Muscle of leg (tissue), 11 donors: Measurements from ENCODE around the gene ALOX15B. TPM values are rescaled to one million over a fixed set of nuclear protein-coding genes. Genes with fewer than 3 reads are reported as not detected.

Source experiments
- DNase-seq: peaks from one replicate; pipeline ENCODE4 v3.0.0; 2013
- H3K27ac ChIP-seq: one replicate; pipeline ENCODE4 v1.5.1; 2013; ENCODE audit warnings: mild to moderate bottlenecking, low read length, control low read depth
- H3K27me3 ChIP-seq: one replicate; pipeline ENCODE4 v1.6.1; 2013; ENCODE audit warnings: low read length; ENCODE audit not compliant: control insufficient read depth, insufficient read depth
- H3K36me3 ChIP-seq: one replicate; pipeline ENCODE4 v1.6.1; 2013; ENCODE audit warnings: low read length; ENCODE audit not compliant: control insufficient read depth, insufficient read depth
- H3K4me1 ChIP-seq: one replicate; pipeline ENCODE4 v1.6.1; 2013; ENCODE audit warnings: low read length; ENCODE audit not compliant: control insufficient read depth, insufficient read depth
- H3K4me3 ChIP-seq: one replicate; pipeline ENCODE4 v1.5.1; 2013; ENCODE audit warnings: low read length, control low read depth
- H3K9me3 ChIP-seq: replicated peaks from 2 replicates; pipeline ENCODE4 v1.6.1; 2013; ENCODE audit warnings: low read depth, low read length; ENCODE audit not compliant: control insufficient read depth
- WGBS: methylation state at CpG from one replicate; pipeline ENCODE4 v1.1.5; 2013; ENCODE audit warnings: missing lambda C conversion rate; ENCODE audit not compliant: insufficient coverage; 5-methylcytosine and 5-hydroxymethylcytosine counted together
- polyA plus RNA-seq, 8 donors: library from polyadenylated mRNA; unstranded; fragments of 120-200 nt; gene quantifications; one replicate each; pipeline versions ENCODE4 v1.2.1 to v1.2.3, GENCODE V29; 2013; ENCODE audit warnings: inconsistent platforms in 1 of 8, low replicate concordance in 1 of 8; ENCODE audit not compliant: insufficient read length in 8 of 8, insufficient read depth in 1 of 8
- total RNA-seq: library from RNA; stranded (reverse); fragments of 120-200 nt; gene quantifications from one replicate; pipeline ENCODE4 v1.2.4, GENCODE V29; 2013

The ALOX15B gene
- total and polyA plus RNA-seq, 9 donors, result 0.05 to 0.59 (median 0.31) TPM

DNA sequence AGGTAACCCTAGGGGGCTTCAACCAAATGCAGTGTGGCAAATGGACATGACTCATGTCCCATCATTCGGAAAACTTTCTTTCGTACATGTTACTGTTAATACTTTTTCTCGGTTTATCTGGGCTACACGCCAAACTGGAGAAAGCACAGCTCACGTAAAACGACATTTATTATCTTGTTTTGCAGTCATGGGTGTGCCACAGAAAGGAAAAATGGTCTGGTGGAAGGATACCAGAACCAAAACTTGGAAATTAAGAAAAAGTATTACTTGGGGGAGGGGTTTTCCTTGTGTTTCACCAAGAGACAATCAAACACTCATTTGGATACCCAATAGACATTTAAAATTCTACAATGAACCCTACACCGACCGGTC is 23.6 kb downstream of the ALOX15B start:
- Histone ChIP-seq H3K4me1 (no peaks in the 10 kb centered on the region), H3K4me3 (no peak overlapping the region), H3K27ac (no peak overlapping the region), H3K36me3 (no peaks in the 10 kb centered on the region), H3K27me3 (peaks cover 71% of the 10 kb centered on the region), H3K9me3 (no peaks in the 10 kb centered on the region)
- no peak for DNase-seq
- WGBS, result 29% methylated on average over 6 of the region's 8 CpGs

DNA sequence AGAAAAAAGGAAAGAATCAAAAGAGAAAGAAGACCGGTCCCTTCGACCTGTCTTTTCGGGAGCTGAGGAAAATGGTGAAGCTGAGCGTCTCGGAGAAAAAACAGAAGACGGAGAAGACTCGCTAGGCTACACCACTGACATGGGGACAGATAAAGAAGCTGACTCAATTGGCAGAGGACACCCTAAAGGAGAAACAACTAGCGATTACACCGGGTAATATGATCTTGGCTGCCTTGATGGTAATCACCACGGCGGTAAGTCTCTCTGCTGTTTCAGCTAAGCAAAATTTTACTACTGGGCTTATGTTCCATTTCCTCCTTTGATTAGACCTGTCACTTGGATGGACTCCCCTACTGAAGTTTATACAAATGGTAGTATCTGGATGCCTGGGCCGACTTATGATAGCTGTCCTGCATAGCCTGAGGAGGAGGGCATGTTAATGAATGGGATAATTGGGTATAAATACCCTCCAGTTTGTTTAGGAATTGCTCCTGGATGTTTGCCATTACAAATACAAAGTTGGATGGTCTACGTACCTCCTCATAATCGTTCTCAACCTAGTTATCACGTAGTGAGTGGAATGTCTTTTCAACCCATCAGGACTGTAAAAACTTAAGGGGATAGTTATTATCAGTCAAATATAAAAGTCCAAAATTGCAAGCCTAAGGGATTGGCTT is 24.1 kb downstream of the ALOX15B start:
- 3% methylated on average over 9 of the region's 15 CpGs for WGBS
- H3K4me3 ChIP-seq, result no peak overlapping the region
- no peaks in the 10 kb centered on the region for H3K4me1 ChIP-seq
- DNase-seq, result no peak
- peaks cover 72% of the 10 kb centered on the region for H3K27me3 ChIP-seq
- no peaks in the 10 kb centered on the region for H3K9me3 ChIP-seq
- no peak overlapping the region for H3K27ac ChIP-seq
- no peaks in the 10 kb centered on the region for H3K36me3 ChIP-seq

DNA sequence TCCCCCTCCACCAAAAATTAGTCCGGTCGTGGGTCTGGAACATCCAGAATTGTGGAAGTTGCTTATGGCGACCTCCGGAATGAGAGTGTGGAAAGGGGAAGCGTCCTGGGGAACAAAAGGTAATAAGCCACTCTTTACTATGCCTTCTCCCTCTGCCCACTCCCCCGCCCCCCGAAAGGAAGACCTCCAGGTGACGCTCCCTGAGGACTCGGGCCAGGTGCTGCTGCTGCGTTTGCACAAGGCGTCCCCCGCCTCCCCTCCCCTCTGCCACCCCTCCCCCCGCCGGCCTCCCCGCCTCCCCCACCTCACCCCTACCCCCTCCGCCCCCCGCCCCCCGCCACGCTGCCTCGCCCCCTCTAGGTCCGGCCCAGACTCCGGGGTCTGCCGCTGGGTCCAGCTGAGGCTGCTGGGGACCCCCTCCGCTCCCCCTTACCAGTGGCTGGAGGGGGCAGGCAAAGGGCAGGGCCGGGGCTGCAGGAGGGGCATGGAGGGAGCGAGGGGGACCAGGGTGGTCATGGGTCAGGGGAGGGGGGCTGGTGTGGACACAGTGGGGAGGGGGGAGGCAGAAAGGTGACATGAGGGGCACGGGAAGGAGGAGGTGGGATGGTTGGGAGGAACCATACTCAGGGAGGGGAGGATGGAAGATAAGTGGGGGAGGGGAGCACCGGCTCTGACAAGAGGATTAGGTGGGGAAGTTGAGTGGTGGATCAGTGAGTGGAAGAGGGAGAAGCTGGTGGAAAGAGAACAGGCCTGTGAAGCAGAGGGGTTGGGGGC is 25.1 kb downstream of the ALOX15B start:
- WGBS, result 4% methylated on average over 4 of the region's 28 CpGs
- no peaks in the 10 kb centered on the region for H3K36me3 ChIP-seq
- H3K9me3 ChIP-seq, result no peaks in the 10 kb centered on the region
- H3K27ac ChIP-seq, result no peak overlapping the region
- no peaks in the 10 kb centered on the region for H3K4me1 ChIP-seq
- no peak for DNase-seq
- H3K4me3 ChIP-seq, result no peak overlapping the region
- H3K27me3 ChIP-seq, result peaks cover 70% of the 10 kb centered on the region

DNA sequence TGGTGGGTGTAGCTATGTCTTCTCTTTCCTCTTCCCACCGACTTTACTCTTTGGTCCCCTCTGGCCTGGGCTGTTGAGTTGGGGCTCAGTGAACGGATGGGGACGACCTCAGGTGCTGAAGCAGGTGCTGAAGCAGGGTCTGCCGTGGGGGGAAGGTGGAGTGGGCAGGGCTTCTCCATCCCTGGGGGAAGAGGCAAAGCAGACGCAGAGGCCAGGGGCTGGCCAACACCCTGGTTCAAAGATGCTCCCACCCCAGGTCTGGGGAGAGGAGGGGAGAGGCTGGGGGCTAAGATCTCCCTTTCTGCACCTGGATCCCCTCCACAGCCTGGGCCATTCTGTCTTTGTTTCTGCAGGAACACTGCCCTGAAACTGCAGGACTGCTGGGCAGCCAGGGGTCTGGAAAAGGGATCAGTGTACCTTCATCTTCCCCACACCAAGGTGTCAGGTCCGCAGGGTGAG is 25.7 kb downstream of the ALOX15B start:
- Histone ChIP-seq H3K36me3 (no peaks in the 10 kb centered on the region), H3K4me1 (no peaks in the 10 kb centered on the region), H3K27me3 (peaks cover 70% of the 10 kb centered on the region), H3K9me3 (no peaks in the 10 kb centered on the region), H3K27ac (no peak overlapping the region), H3K4me3 (no peak overlapping the region)
- no peak for DNase-seq
- 30% methylated on average over 4 of the region's 6 CpGs for WGBS

DNA sequence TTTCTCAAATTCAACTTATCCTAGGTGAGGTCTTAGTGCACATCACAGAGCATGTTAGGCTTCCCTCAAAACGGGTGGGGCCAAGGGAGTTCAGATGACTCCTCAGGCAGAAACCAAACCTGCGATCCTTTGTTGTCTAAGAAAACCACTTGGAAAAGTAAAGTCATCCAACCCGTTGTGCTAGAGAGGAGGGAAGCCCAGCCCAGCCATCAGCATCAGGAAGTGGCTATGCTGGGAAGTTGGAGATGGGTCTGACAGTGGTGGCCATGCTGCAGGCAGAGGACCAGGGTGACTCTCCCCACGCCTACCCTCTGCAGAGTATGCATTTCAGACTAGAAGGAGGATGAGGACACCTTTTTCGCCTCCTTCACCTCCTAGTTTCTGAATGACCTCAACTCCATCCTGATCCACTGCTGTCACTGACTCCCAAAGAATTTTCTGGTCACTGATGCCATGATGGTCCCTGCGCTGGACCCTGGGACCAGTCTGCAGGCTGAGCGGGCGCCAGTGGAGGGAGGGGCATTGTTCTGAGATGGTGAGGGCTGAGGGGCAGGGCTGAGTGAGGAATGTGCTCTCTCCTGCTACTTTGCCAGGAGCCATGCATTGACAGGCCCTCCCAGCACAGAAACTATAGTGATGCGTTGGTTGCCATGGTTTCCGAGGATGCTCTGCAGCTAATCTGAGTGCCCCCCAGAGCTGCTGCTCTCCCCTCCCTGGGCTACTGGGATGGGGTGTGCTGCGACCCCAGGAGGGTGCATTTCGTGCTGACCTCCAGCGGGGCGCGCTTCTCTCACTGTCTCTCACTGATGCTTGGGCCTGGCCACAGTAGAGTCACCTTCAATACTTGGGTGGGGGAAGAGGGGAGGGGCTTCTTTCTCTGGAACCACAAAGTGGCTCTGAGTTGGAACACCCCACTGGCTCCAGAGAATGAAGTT is 28.2 kb downstream of the ALOX15B start:
- no peaks in the 10 kb centered on the region for H3K9me3 ChIP-seq
- WGBS, result 55% methylated on average over 5 of the region's 15 CpGs
- DNase-seq, result no peak
- peaks cover 75% of the 10 kb centered on the region for H3K27me3 ChIP-seq
- H3K4me1 ChIP-seq, result peaks cover under 1% of the 10 kb centered on the region
- no peak overlapping the region for H3K27ac ChIP-seq
- no peaks in the 10 kb centered on the region for H3K36me3 ChIP-seq
- H3K4me3 ChIP-seq, result no peak overlapping the region

DNA sequence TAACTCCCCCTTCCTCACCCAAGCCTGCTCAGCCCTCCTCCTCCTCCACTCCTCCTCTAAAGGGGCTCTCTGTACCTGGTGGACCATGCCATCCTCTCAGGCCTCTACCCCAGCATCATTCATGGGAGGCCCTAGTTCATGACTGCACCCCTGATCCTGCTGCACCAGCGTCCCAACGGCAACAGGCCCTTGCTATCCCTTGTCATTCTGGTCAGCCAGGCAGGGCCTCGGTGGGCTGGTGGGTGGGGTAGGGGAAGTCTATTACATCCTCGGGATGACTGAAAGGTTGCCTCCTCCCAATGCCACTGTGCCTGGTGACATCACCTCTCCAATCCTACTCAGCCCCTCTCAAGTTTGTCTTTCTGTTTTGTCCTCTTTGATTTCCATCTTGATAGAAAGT is 28.9 kb downstream of the ALOX15B start:
- H3K27me3 ChIP-seq, result peaks cover 75% of the 10 kb centered on the region
- H3K9me3 ChIP-seq, result no peaks in the 10 kb centered on the region
- H3K27ac ChIP-seq, result no peak overlapping the region
- no peaks in the 10 kb centered on the region for H3K36me3 ChIP-seq
- no peak overlapping the region for H3K4me3 ChIP-seq
- DNase-seq, result no peak
- no CpG with 5 or more reads among the region's 4 CpGs for WGBS
- peaks cover 8% of the 10 kb centered on the region for H3K4me1 ChIP-seq

DNA sequence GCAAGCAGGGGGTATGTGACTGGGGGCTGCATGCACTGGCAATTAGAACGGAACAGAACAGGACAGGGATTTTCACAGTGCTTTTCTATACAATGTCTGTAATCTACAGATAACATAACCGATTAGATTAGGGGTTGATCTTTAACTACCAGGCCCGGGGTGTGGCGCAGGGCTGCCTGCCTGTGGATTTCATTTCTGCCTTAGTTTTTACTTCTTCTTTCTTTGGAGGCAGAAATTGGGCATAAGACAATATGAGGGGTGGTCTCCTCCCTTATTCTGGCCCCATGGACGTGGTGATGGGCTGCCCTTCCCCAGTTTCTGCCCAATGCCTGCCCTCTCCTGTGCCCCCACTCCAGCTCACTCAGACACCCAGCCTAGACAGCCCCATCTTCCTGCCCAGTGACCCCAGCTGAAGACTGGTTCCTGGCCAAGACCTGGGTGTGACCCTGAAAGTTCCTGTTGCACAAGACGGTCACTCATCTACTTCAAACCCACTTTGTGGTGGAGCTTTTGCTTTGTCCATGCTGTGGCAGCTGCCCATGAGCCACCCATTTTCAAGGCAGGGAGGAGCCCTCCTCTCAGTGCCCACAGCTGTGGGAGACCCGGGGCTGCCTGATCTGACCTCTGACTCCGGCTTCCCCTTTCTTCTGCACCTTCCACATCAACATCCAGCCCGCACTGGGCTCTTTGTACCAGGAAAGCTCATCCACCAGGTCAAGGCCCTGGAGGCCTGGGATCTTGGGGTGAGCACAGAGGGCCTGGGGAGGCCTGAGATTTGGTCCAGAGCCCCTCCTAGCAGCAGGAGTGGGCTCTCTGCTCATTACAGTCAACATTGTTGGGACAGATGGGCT is 30.1 kb downstream of the ALOX15B start:
- H3K27ac ChIP-seq, result no peak overlapping the region
- H3K9me3 ChIP-seq, result no peaks in the 10 kb centered on the region
- no peak overlapping the region for H3K4me3 ChIP-seq
- peaks cover 18% of the 10 kb centered on the region for H3K4me1 ChIP-seq
- peaks cover 77% of the 10 kb centered on the region for H3K27me3 ChIP-seq
- no peaks in the 10 kb centered on the region for H3K36me3 ChIP-seq
- no CpG with 5 or more reads among the region's 9 CpGs for WGBS
- no peak for DNase-seq

DNA sequence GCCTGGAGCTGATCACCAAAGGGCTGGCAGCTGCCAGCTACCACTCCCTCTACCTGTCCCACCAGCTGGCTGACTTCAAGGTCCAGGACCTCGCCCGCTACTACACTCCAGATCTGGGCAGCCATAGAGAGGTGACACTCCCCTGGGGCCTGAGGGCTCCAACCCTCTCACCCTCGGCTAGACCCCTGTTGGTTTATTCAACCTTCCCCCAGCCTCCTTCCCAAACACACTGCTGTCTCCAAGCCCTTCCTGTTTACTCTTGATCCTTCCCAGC is 30.7 kb downstream of the ALOX15B start:
- 66% methylated on average over 3 of the region's 3 CpGs for WGBS
- DNase-seq, result no peak
- peaks cover 77% of the 10 kb centered on the region for H3K27me3 ChIP-seq

DNA sequence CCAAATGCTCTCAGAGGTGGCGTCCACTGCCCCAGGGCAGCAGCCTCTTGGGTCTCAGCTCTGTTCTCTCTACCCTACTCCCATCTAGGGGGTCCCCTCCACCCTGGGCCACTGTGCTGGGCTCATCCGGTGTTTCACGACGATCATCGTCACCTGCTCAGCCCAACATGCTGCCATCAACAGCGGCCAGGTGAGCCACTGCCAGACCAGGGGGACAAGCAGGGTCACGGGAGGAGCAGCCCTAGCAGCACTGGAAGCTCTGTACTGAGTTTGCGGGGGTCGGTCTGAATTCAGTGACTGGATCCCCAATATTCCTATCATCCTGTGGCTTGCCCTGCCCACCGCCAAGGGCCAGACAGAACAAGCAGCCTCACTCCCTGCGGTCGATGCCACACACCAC is 32.6 kb downstream of the ALOX15B start:
- 76% methylated on average over 9 of the region's 12 CpGs for WGBS
- H3K9me3 ChIP-seq, result no peaks in the 10 kb centered on the region

More for the DNA sequence above, 30.7 kb downstream of the ALOX15B start:
- no peak overlapping the region for H3K27ac ChIP-seq
- H3K36me3 ChIP-seq, result no peaks in the 10 kb centered on the region
- no peaks in the 10 kb centered on the region for H3K9me3 ChIP-seq
- H3K4me1 ChIP-seq, result peaks cover 23% of the 10 kb centered on the region
- no peak overlapping the region for H3K4me3 ChIP-seq

More for the DNA sequence above, 32.6 kb downstream of the ALOX15B start:
- Histone ChIP-seq H3K27me3 (peaks cover 83% of the 10 kb centered on the region), H3K4me1 (peaks cover 23% of the 10 kb centered on the region), H3K27ac (no peak overlapping the region), H3K4me3 (no peak overlapping the region), H3K36me3 (no peaks in the 10 kb centered on the region)
- DNase-seq, result no peak
